ELR (cell line): Measurements from ENCODE around the gene PAAF1.
"Not testable (repeated sequence)": the region's sequence is repeated elsewhere in the genome, so short reads cannot be mapped to it uniquely, and the experiment has no call there.

Source experiments
- DNase-seq: peaks from one replicate; pipeline ENCODE4 v3.0.0-alpha.2; 2015; ENCODE audit warnings: low read depth

PAAF1 gene

GRCh38 chr11:73876424-73877310 is at the start of gene PAAF1, which contains the start of gene COA4:
PAAF1 (plus strand) TSS chr11:73876999; CDS start chr11:73877022, 23 bp downstream.
COA4 (minus strand) TSS chr11:73876846; CDS start chr11:73873378, 3,468 bp downstream.
- peak; percentile 99 for DNase-seq

GRCh38 chr11:73830261-73830660 is 46.5 kb upstream of the PAAF1 start:
- DNase-seq = no peak

- DNase-seq = peak; percentile 5
These were observed 43.7 kb upstream of the PAAF1 start for GRCh38 chr11:73833067-73833466.

GRCh38 chr11:73838443-73839122 is 38.2 kb upstream of the PAAF1 start:
- no peak for DNase-seq

- no peak for DNase-seq
These were observed 37.7 kb upstream of the PAAF1 start for GRCh38 chr11:73839123-73839457.

GRCh38 chr11:73851046-73851764 is 25.6 kb upstream of the PAAF1 start:
- DNase-seq = no peak

GRCh38 chr11:73852049-73852448 is 24.8 kb upstream of the PAAF1 start:
- DNase-seq = no peak

- peak; percentile 11 for DNase-seq
These were observed 22.1 kb upstream of the PAAF1 start for GRCh38 chr11:73854680-73855079.

GRCh38 chr11:73856031-73856567 is 20.7 kb upstream of the PAAF1 start:
- DNase-seq = no peak

GRCh38 chr11:73859671-73860070 is 17.1 kb upstream of the PAAF1 start:
- no peak for DNase-seq

GRCh38 chr11:73860202-73860601 is 16.6 kb upstream of the PAAF1 start:
- no peak for DNase-seq

- DNase-seq = no peak
These were observed 13.8 kb upstream of the PAAF1 start for GRCh38 chr11:73862986-73863385.

GRCh38 chr11:73866095-73866579 is 10.7 kb upstream of the PAAF1 start:
- peak; percentile 26 for DNase-seq

GRCh38 chr11:73866586-73866996 is 10.2 kb upstream of the PAAF1 start:
- DNase-seq = peak; percentile 92

GRCh38 chr11:73869332-73869949 is 7.4 kb upstream of the PAAF1 start:
- DNase-seq = peak; percentile 17

- DNase-seq = no peak
These were observed 6.5 kb upstream of the PAAF1 start for GRCh38 chr11:73870261-73870660.

- no peak for DNase-seq
These were observed 3.9 kb upstream of the PAAF1 start for GRCh38 chr11:73872749-73873357.

GRCh38 chr11:73875380-73875779 is 1.4 kb upstream of the PAAF1 start:
- DNase-seq = no peak

GRCh38 chr11:73875840-73876239 is 959 bp upstream of the PAAF1 start:
- peak; percentile 15 for DNase-seq

- DNase-seq = no peak
These were observed 2.0 kb downstream of the PAAF1 start for GRCh38 chr11:73878771-73879170.

- DNase-seq = not testable (repeated sequence)
These were observed 3.6 kb downstream of the PAAF1 start for GRCh38 chr11:73880449-73880848.
